WTC11 (cell line): ENCODE measurements around the gene MED26.

Experiments
- CREB1 ChIP-seq: sonication (generic); formaldehyde crosslinking; IDR thresholded peaks from 2 replicates; pipeline ENCODE4 v1.8.0; 2023; ENCODE audit warnings: mild to moderate bottlenecking, missing genetic modification reagents
- CTCF ChIP-seq: fragments of 200-600 bp; IDR thresholded peaks from 2 replicates; pipeline ENCODE4 v1.8.0; 2022; ENCODE audit warnings: antibody characterized with exemption
- E2F4 ChIP-seq: sonication (generic); formaldehyde crosslinking; IDR thresholded peaks from 2 replicates; pipeline ENCODE4 v1.8.1; 2022; ENCODE audit warnings: low read depth, mild to moderate bottlenecking, moderate library complexity, missing genetic modification reagents, borderline replicate concordance
- GTF2I ChIP-seq: fragments of 250-450 bp; sonication (Bioruptor Pico); conservative IDR thresholded peaks from 2 replicates; pipeline ENCODE4 v1.4.0; 2021; ENCODE audit warnings: mild to moderate bottlenecking
- NR1H2 ChIP-seq: sonication (generic); formaldehyde crosslinking; IDR thresholded peaks from 2 replicates; pipeline ENCODE4 v1.9.0; 2021; ENCODE audit warnings: mild to moderate bottlenecking, moderate library complexity, missing genetic modification reagents
- TCF7 ChIP-seq: sonication (generic); formaldehyde crosslinking; IDR thresholded peaks from 2 replicates; pipeline ENCODE4 v1.8.0; 2022; ENCODE audit warnings: mild to moderate bottlenecking, low read depth, missing genetic modification reagents, moderate library complexity
- ZNF263 ChIP-seq: sonication (generic); formaldehyde crosslinking; IDR thresholded peaks from 2 replicates; pipeline ENCODE4 v1.8.1; 2022; ENCODE audit warnings: low read depth, mild to moderate bottlenecking, moderate library complexity, missing genetic modification reagents
- ZNF281 ChIP-seq: sonication (generic); formaldehyde crosslinking; IDR thresholded peaks from 2 replicates; pipeline ENCODE4 v1.8.0; 2023; ENCODE audit warnings: mild to moderate bottlenecking, missing genetic modification reagents
- TF ChIP-seq, protein P1 (sequence below): sonication (generic); formaldehyde crosslinking; IDR thresholded peaks from 2 replicates; pipeline ENCODE4 v1.8.1; 2023; ENCODE audit warnings: mild to moderate bottlenecking, moderate library complexity, missing genetic modification reagents
- TF ChIP-seq, protein P2 (sequence below): sonication (generic); formaldehyde crosslinking; IDR thresholded peaks from 2 replicates; pipeline ENCODE4 v1.8.1; 2023; ENCODE audit warnings: mild to moderate bottlenecking, missing genetic modification reagents, moderate library complexity

- TF ChIP-seq TCF7 (CRISPR knock-in tag) (no peak), ZNF281 (CRISPR knock-in tag) (no peak), CTCF (no peak), ZNF263 (CRISPR knock-in tag) (no peak), CREB1 (CRISPR knock-in tag) (no peak), GTF2I (CRISPR knock-in tag) (no peak), E2F4 (CRISPR knock-in tag) (no peak), NR1H2 (CRISPR knock-in tag) (no peak)
- TF ChIP-seq, protein P1, sequence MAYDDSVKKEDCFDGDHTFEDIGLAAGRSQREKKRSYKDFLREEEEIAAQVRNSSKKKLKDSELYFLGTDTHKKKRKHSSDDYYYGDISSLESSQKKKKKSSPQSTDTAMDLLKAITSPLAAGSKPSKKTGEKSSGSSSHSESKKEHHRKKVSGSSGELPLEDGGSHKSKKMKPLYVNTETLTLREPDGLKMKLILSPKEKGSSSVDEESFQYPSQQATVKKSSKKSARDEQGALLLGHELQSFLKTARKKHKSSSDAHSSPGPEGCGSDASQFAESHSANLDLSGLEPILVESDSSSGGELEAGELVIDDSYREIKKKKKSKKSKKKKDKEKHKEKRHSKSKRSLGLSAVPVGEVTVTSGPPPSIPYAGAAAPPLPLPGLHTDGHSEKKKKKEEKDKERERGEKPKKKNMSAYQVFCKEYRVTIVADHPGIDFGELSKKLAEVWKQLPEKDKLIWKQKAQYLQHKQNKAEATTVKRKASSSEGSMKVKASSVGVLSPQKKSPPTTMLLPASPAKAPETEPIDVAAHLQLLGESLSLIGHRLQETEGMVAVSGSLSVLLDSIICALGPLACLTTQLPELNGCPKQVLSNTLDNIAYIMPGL (CRISPR knock-in tag): no peak
- TF ChIP-seq, protein P2, sequence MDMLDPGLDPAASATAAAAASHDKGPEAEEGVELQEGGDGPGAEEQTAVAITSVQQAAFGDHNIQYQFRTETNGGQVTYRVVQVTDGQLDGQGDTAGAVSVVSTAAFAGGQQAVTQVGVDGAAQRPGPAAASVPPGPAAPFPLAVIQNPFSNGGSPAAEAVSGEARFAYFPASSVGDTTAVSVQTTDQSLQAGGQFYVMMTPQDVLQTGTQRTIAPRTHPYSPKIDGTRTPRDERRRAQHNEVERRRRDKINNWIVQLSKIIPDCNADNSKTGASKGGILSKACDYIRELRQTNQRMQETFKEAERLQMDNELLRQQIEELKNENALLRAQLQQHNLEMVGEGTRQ (CRISPR knock-in tag): no peak
These were observed 54.1 kb downstream of the MED26 start for GRCh38 chr19:16573925-16574324.
